ENCODE results near the gene ANO7. TPM values are rescaled to one million over a fixed set of nuclear protein-coding genes. Genes with fewer than 3 reads are reported as not detected.
A peak's percentile ranks its signal among the peaks of the same experiment; 100 is the strongest.

ANO7 gene
- total and polyA plus RNA-seq, 2 of the 13 experiments (the other 11 are each of a cell fraction or from before 2014, with no cell fraction given), result 4.1 to 4.9 TPM

- TF ChIP-seq SNAPC2 (CRISPR knock-in tag; IDR thresholded peaks at IDR 0.05), result no peak
- peak; percentile 40; the same call in 1 of the 2 replicates for TF ChIP-seq ISL2 (CRISPR knock-in tag; IDR thresholded peaks at IDR 0.05)
- 0 out of 2 replicates have a peak, but pooled peaks have one; percentile 3 for TF ChIP-seq SALL2 (CRISPR knock-in tag; IDR thresholded peaks at IDR 0.05)
- 0 out of 2 replicates have a peak, but pooled peaks have one; percentile 42 for TF ChIP-seq ZNF713 (CRISPR knock-in tag; IDR thresholded peaks at IDR 0.05)
- TF ChIP-seq, protein P1, sequence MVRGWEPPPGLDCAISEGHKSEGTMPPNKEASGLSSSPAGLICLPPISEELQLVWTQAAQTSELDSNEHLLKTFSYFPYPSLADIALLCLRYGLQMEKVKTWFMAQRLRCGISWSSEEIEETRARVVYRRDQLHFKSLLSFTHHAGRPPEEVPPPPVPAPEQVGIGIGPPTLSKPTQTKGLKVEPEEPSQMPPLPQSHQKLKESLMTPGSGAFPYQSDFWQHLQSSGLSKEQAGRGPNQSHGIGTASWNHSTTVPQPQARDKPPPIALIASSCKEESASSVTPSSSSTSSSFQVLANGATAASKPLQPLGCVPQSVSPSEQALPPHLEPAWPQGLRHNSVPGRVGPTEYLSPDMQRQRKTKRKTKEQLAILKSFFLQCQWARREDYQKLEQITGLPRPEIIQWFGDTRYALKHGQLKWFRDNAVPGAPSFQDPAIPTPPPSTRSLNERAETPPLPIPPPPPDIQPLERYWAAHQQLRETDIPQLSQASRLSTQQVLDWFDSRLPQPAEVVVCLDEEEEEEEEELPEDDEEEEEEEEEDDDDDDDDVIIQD (CRISPR knock-in tag; IDR thresholded peaks at IDR 0.05; ENCODE audit: low read depth), result 0 out of 2 replicates have a peak, but pooled peaks have one; percentile 7
- TF ChIP-seq ZNF260 (CRISPR knock-in tag; IDR thresholded peaks at IDR 0.05; ENCODE audit: borderline replicate concordance, low read depth), result no peak
- TF ChIP-seq ZNF232 (CRISPR knock-in tag; IDR thresholded peaks at IDR 0.05; ENCODE audit: borderline replicate concordance), result peak; percentile 20; the same call in 1 of the 2 replicates
- TF ChIP-seq ZNF619 (CRISPR knock-in tag; IDR thresholded peaks at IDR 0.05), result 0 out of 2 replicates have a peak, but pooled peaks have one; percentile 19
- TF ChIP-seq, protein P2, sequence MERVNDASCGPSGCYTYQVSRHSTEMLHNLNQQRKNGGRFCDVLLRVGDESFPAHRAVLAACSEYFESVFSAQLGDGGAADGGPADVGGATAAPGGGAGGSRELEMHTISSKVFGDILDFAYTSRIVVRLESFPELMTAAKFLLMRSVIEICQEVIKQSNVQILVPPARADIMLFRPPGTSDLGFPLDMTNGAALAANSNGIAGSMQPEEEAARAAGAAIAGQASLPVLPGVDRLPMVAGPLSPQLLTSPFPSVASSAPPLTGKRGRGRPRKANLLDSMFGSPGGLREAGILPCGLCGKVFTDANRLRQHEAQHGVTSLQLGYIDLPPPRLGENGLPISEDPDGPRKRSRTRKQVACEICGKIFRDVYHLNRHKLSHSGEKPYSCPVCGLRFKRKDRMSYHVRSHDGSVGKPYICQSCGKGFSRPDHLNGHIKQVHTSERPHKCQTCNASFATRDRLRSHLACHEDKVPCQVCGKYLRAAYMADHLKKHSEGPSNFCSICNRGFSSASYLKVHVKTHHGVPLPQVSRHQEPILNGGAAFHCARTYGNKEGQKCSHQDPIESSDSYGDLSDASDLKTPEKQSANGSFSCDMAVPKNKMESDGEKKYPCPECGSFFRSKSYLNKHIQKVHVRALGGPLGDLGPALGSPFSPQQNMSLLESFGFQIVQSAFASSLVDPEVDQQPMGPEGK (CRISPR knock-in tag; IDR thresholded peaks at IDR 0.05), result peak; percentile 47
- TF ChIP-seq LCORL (IDR thresholded peaks at IDR 0.05), result no peak
- peak; percentile 62 for TF ChIP-seq LCORL (CRISPR knock-in tag; IDR thresholded peaks at IDR 0.05)
- peak; percentile 72; the same call in 1 of the 2 replicates for TF ChIP-seq HNRNPL (IDR thresholded peaks at IDR 0.05; ENCODE audit: low read depth, low read length)
- TF ChIP-seq, protein P3, sequence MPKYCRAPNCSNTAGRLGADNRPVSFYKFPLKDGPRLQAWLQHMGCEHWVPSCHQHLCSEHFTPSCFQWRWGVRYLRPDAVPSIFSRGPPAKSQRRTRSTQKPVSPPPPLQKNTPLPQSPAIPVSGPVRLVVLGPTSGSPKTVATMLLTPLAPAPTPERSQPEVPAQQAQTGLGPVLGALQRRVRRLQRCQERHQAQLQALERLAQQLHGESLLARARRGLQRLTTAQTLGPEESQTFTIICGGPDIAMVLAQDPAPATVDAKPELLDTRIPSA (CRISPR knock-in tag; IDR thresholded peaks at IDR 0.05; ENCODE audit: borderline replicate concordance), result 0 out of 2 replicates have a peak, but pooled peaks have one; percentile 53
- TF ChIP-seq SP1 (IDR thresholded peaks at IDR 0.05), result no peak
- peak; percentile 62 for TF ChIP-seq SP1 (CRISPR knock-in tag; IDR thresholded peaks at IDR 0.05)
- TF ChIP-seq HNF1B (CRISPR knock-in tag; IDR thresholded peaks at IDR 0.05), result 0 out of 2 replicates have a peak, but pooled peaks have one; percentile 38
- 0 out of 2 replicates have a peak, but pooled peaks have one; percentile 48 for TF ChIP-seq ZFAT (CRISPR knock-in tag; conservative IDR thresholded peaks at IDR 0.05)
- peak; percentile 32; the same call in 1 of the 2 replicates for TF ChIP-seq THAP9 (CRISPR knock-in tag; IDR thresholded peaks at IDR 0.05; ENCODE audit: borderline replicate concordance)
Measured at GRCh38 chr2:241271706-241272302, 83.3 kb downstream of the ANO7 start (continued).
